HG02885 (cell line): ENCODE data around the gene FOS.

ENCODE experiments used
- ATAC-seq: cut with Tn5 transposase; IDR thresholded peaks from one replicate; pipeline ENCODE4 v1.9.1; 2021; ENCODE audit warnings: mild to moderate bottlenecking; ENCODE audit not compliant: unreplicated experiment, poor library complexity

FOS gene

GRCh38 chr14:75311356-75311755 is 32.7 kb downstream of the FOS start:
- ATAC-seq: no peak

GRCh38 chr14:75312341-75312740 is 33.7 kb downstream of the FOS start:
- ATAC-seq: no peak

GRCh38 chr14:75313294-75313693 is 34.7 kb downstream of the FOS start:
- no peak for ATAC-seq

- no peak for ATAC-seq
Measured at GRCh38 chr14:75315144-75315543, 36.5 kb downstream of the FOS start.

GRCh38 chr14:75317148-75317547 is 38.5 kb downstream of the FOS start:
- ATAC-seq: no peak

- ATAC-seq: no peak
Measured at GRCh38 chr14:75318353-75318752, 39.7 kb downstream of the FOS start.

- no peak for ATAC-seq
Measured at GRCh38 chr14:75319021-75319420, 40.4 kb downstream of the FOS start.

- ATAC-seq: no peak
Measured at GRCh38 chr14:75320196-75320595, 41.6 kb downstream of the FOS start.

GRCh38 chr14:75322746-75323145 is 44.1 kb downstream of the FOS start:
- ATAC-seq: no peak

- ATAC-seq: no peak
Measured at GRCh38 chr14:75323571-75323970, 44.9 kb downstream of the FOS start.

GRCh38 chr14:75328558-75329155 is 50.0 kb downstream of the FOS start:
- ATAC-seq: no peak

- ATAC-seq: no peak
Measured at GRCh38 chr14:75329369-75329768, 50.7 kb downstream of the FOS start.

GRCh38 chr14:75331471-75331870 is 52.8 kb downstream of the FOS start:
- no peak for ATAC-seq
